HEK293T (cell line): ENCODE results near the gene NAT9.

ENCODE experiments used
- ARNT ChIP-seq: fragments of 450-650 bp; IDR thresholded peaks from 2 replicates; pipeline ENCODE4 v1.6.1; 2017; ENCODE audit warnings: mild to moderate bottlenecking
- BHLHE40 ChIP-seq: fragments of 450-650 bp; IDR thresholded peaks from 2 replicates; pipeline ENCODE4 v1.6.1; 2016; ENCODE audit warnings: mild to moderate bottlenecking, moderate library complexity, borderline replicate concordance
- HDGF ChIP-seq: fragments of 450-650 bp; IDR thresholded peaks from 2 replicates; pipeline ENCODE4 v1.6.1; 2017; ENCODE audit warnings: antibody characterized with exemption, borderline replicate concordance
- SP1 ChIP-seq: fragments of 450-650 bp; IDR thresholded peaks from 2 replicates; pipeline ENCODE4 v1.6.1; 2017

GRCh38 chr17:74779948-74780400 is 3.8 kb upstream of the NAT9 start:
- no peak for TF ChIP-seq SP1
- no peak for TF ChIP-seq ARNT
- no peak for TF ChIP-seq HDGF
- no peak for TF ChIP-seq BHLHE40
